Adipose tissue (tissue), 3 donors: ENCODE measurements around the gene CGN. TPM values are rescaled to one million over a fixed set of nuclear protein-coding genes. Genes with fewer than 3 reads are reported as not detected.
A peak's percentile ranks its signal among the peaks of the same experiment; 100 is the strongest.

Experiments used
- H3K27ac ChIP-seq: one replicate; pipeline ENCODE4 v1.5.1; 2013; ENCODE audit warnings: low read depth, low read length
- WGBS, 3 donors: extraction: QIAGEN DNeasy Blood & Tissue Kit; methylation state at CpG; one replicate each; pipeline ENCODE4 v1.1.7; 2013; 5-methylcytosine and 5-hydroxymethylcytosine counted together
- polyA plus RNA-seq, 3 donors: library from polyadenylated mRNA; stranded (reverse); fragments of 200-250 nt; gene quantifications; one replicate each; pipeline ENCODE4 v1.2.3, GENCODE V29; 2013
- donor health status: healthy with polysubstance abuse.
- donor health status: Bipolar disorder and iron deficiency.
- donor health status: healthy.

CGN gene
- polyA plus RNA-seq, 3 donors = 2.0 to 28.7 (median 2.1) TPM

DNA sequence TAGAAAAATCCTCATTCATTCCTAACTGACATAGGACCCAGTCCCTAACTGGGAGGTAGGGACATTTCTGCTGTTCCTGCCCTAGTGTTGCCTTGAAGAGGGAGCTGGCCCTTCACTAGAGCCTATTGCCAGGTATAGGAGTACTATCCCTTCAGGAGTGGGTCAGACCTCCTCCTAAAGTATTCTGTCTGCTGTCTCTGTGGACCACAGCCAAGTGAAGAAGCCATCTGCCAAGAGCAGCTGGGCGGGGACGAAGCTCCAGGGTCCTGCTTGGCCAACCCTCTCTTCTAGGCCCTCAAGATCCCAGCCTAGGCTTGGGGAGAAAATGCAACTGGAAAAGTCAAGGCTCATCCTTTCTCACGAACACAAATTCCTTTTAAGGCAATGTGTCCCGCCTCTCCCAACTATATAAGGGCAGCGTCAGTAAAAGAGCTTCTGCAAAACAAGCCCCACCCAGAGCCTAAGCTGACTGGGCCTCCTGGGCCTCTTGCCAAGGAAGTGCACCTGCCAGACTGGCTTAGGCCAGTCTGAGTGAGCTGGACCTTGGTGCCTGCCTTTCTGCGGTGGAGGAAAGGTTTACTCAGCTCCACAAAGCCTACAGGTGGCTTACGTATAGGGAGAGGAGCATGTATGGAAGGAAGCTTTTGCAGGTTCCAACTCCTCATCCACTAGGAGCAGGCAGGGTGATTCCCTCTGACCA lies 28.3 kb downstream of the CGN start:
- 6 to 26% (median 10%) methylated on average over 7 of the region's 7 CpGs for WGBS, 3 donors
- no peak overlapping the region for H3K27ac ChIP-seq

DNA sequence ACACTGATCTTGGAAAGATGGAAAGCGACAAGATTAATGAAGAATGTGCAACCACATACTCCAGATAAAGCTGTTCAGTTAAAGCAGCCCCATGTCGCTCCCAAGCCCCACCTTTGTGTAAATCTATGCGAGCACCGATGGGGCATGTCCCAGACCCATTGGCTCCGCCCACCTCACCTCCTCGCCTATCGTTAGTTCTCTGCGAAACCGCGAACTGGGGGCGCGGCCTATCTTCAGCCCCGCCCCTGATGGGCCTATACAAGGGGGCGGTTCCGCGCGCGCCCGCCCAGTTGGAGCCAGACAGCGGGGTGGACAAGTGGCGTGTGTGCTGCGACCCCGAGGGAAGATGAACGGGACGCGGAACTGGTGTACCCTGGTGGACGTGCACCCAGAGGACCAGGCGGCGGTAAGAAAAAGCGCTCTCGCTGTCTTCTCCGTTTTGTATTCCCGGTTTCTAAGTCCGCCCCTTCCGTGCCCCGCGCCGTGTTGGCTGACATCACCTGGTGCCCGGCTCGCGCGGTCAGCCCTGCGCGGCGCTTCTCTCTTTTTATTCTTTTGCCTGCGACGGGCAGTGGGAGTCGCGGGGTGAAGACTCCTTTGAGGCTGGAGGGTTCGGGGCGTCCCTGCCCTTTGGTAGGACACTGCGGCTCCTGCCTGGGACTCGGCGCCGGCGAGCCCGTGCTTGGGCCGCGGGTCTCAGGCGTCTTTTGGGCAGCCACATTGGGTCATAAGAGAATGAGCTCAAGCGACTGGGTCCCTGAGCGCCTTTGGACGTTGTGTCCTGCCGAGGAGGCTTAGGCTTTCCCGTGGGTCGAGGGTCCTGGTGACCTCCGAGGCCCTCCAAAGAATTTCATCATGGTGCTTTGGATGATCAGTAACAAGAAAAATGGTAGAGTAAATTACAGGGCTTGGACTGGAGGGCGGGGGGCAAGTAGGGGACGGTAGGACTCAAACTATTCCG lies 29.1 kb downstream of the CGN start, which contains the start of gene TUFT1:
Gene TUFT1, plus strand, starts transcription at position 289 of the 961 bp plus-strand sequence. Its CDS starts 58 bp downstream, at position 347.
- WGBS, 3 donors = 1% methylated on average over 70 of the region's 70 CpGs
- peak within 1 kb of the TSS; percentile 33 for H3K27ac ChIP-seq

DNA sequence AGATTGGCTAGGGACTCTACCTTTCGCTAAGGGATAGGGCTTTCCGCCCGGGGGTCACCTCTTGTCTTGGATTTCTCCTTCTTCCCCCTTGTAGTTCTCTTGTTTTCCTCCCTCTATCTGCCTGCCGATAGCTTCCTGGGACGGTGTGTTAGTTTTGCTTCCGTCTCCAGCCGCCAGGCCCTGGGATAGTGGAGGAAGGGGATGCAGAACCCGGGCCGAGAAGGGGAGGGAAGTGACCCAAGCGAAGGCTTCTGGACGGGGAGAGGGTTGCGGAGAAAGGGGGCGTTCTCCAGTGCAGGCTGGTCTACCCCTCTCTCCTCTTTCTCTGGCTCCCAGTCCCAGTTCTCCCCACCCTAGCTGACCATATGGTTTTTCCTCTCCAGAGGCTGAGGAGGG lies 29.8 kb downstream of the CGN start:
- H3K27ac ChIP-seq = no peak overlapping the region
- 8 to 27% (median 15%) methylated on average over 13 of the region's 13 CpGs for WGBS, 3 donors

DNA sequence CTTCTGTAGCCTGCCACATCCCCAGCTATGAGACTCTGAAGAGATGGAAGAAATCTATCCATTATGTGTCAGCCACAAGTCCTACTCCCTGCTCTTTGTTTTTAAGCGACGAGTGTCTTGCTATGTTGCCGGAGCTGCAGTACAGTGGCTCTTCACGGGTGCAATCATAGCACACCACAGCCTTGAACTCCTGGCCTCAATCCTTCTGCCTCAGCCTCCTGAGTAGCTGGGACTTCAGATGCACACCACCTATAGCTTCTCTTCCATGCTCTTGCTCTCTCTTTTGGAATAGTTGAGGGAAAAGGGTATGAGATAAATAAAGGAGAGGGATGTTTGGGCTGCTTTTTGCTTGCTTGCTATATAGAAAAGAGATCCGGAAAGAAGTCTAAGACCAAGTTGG lies 30.6 kb downstream of the CGN start:
- 50 to 86% (median 86%) methylated on average over 5 of the region's 5 CpGs for WGBS, 3 donors
- no peak overlapping the region for H3K27ac ChIP-seq

DNA sequence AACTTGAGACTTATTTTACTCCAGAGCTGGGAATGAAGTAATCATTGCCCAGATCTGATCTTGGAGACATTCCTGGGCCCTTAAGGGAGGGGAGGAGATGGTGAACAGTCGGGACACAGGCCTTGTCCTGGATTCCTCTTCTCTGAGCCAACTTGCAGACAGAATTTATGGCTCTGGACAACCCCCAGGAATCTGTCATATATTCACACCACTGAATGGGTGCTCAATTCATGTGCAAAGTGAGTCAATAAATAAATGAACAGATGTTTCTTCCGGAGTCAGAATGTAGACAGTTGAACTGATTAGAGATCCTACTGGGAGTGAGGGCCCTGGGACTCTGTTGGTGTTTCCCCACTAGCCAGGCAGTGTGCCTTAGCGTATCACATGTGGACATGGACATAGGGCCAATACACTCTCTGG lies 31.5 kb downstream of the CGN start:
- H3K27ac ChIP-seq = no peak overlapping the region
- WGBS, 3 donors = 37 to 73% (median 70%) methylated on average over 3 of the region's 3 CpGs

DNA sequence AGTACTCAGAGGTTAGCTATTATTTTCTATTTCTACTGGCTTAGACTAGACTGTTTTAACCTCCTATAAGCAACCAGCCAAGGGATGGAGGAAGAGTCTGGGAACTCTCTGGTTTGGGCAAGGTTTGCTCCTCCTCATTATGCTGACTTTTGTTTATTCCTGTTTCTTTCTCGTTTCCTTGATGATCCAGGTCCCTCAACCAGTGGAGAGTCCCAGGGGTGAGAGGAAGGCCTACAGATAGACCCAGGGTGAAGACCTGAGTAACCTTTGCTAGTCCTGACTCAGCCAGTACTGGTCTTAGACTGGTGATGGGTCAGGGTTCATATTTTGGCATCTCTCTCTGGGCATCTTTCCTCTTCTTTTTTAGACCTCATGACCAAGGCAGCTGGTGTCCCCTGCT lies 34.4 kb downstream of the CGN start:
- WGBS, 3 donors = 49 to 79% (median 65%) methylated on average over 1 of the region's 1 CpG
- H3K27ac ChIP-seq = no peak overlapping the region

DNA sequence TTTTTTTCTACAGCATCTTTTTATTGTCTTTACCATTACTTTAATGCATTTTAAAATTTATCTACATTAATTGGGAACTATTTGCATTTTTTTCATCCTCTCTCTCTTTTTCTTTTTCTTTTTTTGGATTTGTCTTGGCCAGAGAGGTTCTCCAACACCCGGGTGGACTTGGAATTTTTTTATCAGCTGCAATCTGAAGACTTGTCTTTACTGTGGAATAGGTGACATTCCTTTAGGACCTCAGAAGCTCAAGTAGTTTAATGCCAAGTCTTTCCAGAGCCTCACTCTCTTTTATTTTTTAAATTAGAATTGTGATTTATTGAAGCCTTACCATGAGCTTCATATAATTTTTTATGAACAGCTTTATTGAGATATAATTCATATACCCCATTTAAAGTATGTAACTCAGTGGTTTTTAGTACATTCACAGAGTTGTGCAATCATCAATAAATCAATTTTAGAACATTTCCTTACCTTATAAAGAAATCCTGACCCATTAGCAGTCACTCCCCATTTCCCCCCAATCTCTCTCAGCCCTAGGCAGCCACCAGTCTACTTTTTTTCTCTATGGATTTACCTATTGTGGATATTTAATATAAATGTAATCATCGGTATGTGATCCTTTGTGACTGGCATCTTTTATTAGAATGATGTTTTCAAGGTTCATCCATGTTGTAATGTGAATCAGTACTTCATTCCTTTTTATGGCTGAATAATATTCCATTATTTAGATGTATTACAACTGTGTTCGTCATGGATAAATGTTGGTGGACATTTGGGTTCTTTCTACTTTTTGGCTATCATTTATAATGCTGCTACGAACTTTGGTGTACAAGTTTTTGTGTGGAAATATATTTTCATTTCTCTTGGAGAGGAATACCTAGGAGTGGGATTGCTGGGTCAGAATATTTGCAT lies 35.1 kb downstream of the CGN start:
- H3K27ac ChIP-seq = no peak overlapping the region
- WGBS, 3 donors = 84 to 89% (median 88%) methylated on average over 4 of the region's 4 CpGs

DNA sequence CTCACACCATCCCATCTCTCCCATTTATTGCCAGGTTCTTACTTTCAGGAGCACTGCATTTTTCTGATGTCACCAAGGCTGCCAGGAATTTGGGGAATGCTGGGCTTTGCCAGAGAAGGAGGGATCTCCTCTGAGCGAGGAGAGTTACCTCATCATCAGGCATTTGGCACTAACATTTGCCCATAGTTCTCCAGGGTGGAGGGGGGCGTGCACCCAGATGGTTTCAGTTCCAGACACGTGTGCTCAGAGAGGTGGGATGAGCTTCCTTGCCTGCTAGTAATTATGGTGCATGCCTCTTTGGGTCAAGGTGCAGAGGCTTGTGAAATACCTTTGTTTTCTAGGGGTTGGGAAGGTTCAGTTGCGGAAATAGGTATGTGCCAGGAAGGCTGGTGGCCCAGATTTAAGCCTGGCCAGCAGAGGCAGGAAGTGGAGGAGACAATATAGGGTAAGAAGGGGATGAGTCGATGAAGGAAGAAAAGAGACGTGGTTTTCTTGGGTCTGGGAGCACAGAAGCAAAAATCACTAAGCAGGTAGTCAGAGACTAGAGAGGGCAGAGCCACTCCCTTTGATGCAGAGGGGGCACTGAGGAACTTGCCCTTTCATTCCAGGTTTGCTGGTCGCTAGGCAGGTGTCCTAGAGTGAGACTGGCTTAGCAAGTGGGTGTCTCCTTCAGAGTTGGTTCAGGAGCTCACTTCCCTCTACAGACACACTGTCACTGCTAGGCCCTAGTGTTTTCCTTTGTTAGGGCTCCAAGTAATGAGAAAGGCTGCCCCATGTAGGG lies 36.1 kb downstream of the CGN start:
- no peak overlapping the region for H3K27ac ChIP-seq
- WGBS, 3 donors = 54 to 59% (median 58%) methylated on average over 7 of the region's 7 CpGs

DNA sequence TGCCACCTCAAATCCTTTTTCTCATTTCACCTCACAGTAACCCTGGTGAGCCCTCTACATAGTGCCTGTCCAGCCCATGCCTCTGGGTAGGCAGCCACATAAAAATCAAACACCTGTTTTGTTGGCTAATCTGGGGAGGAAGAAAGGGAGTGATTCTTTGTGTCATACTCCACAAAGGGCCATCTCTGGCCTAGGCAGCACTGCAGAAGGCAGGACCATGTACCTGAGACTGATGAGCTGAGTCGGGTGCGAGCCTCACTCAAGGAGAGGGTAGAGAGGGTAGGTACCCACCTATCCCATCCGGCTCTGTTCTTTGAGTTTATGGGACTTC lies 36.7 kb downstream of the CGN start:
- H3K27ac ChIP-seq = no peak overlapping the region
- WGBS, 3 donors = 96 to 99% (median 96%) methylated on average over 3 of the region's 3 CpGs

DNA sequence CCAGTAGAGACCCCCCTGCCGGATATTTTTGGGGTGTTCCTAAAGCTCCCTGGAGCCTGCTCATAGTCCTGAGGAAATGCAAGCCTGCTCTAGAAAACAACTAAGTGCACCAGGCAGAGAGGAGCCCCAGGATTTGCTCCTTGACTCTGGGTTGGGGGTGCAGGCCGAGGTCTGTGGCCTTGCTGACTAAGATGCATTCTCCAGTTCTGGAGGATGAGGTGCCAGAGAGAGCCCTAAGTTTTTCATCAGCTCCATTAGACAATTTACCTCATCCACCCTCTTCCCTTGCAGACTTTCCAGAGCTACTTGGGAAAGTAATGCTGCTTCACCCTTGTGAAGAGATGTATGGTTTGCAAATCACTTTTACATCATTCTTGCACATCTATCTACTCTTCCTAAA lies 38.0 kb downstream of the CGN start:
- WGBS, 3 donors = 75 to 92% (median 76%) methylated on average over 2 of the region's 2 CpGs
- H3K27ac ChIP-seq = no peak overlapping the region

DNA sequence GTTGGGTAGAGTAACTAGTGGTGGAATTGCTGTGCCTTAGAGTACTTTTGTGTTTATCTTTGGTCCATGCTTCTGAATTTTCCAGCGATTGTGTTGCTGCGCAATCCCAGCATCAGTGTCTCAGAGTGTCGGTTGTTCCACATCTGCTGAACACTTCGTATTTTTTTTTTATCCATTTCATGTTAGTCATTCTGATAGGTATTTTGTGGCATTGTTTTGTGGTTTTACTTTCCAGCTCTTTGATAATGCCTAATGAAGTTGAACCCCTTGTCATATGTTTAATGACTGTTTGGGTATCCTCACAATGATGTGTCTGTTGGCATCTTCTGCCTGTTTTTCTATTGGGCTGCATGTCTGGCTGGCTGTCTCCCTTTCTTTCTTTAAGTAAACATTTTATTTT lies 42.5 kb downstream of the CGN start:
- no peak overlapping the region for H3K27ac ChIP-seq
- WGBS, 3 donors = 92 to 93% (median 93%) methylated on average over 4 of the region's 4 CpGs

DNA sequence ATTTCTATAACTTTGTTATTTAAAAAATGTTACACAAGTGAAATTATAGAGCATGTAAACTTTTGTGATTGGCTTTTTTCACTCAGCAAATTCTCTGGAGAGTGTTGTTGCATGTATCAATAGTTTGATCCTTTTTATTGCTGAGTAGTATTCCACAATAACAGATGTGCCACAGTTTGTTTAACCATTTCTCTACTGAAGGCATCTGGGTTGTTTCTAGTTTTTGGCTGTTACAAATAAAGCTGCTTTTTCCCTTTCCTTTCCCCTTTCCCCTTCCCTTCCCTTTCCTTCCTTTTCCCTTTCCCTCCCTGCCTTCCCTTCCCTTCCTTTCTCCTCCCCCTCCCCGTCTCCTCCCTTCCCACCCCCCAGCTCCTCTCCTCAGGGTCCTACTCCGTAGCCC lies 44.9 kb downstream of the CGN start:
- no peak overlapping the region for H3K27ac ChIP-seq
- WGBS, 3 donors = 88 to 95% (median 91%) methylated on average over 2 of the region's 2 CpGs

DNA sequence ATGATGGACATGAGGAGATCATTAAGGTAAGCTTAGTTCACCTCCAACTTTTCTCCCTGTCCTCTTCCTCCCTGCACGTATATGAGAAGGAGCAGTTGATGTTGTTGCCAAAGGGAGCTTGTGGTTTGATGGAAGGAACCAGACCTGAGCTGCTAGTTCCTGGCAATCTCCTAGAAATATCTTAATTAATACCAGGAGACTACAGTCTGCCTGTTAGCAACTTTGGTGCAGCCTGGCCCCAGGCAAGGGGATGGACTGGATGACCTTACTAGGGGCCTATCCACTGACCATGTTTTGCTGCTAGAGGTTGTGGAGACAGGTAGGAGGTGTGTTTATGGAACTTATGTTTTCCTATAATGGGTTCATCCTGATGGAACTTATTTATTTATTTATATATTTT lies 51.5 kb downstream of the CGN start:
- H3K27ac ChIP-seq = no peak overlapping the region
- 71 to 100% (median 83%) methylated on average over 1 of the region's 1 CpG for WGBS, 3 donors

DNA sequence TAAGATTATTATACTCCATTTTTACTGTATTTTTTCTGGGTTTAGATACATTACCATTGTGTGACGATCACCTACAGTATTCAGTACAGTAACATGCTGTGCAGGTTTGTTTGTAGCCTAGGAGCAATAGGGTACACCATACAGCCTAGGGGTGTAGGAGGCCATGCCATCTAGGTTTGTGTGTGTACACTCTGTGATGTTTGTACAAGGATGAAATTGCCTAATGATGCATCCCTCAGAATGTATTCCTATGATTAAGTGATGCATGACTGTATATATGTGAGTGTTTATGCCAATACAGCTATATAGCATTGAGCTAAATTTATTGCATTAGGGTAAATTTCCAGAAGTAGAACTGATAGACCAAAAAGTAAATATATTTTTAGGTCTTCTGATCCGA lies 52.2 kb downstream of the CGN start:
- no peak overlapping the region for H3K27ac ChIP-seq
- WGBS, 3 donors = 45 to 95% (median 47%) methylated on average over 2 of the region's 2 CpGs

DNA sequence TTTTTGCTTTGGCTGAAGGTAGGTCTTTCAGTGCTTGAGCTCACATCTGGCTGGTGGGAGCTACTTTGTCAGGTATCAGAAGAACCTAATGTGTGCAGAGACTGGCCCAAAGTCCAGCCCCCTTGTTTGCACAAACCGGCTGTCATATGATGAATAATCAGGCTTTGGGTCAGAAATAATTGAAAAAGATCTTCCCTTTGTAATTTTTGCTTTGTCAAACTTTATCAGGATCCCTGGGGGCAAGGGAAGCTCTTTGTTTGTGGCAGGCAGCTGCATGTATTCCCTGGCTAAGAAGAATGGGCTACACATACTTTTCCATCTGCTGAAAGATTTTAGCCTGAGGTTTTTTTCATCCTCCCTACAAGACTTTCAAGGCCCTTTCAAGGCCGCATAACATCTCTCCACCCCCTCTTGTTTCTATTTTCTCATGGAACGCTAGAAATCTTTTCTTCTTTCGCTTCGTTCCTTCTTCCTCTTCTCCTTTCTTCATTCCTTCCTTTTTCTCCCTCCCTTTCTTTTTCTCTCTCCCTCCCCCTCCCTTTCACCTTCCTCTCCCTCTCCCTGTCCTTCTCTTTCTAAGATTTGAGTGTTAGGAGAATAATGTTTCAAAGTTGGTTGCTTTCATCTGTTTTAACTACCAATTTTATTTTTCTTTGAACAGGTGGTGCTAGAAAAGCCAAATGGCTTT lies 54.5 kb downstream of the CGN start:
- no peak overlapping the region for H3K27ac ChIP-seq
- WGBS, 3 donors = 47 to 66% (median 60%) methylated on average over 5 of the region's 5 CpGs

DNA sequence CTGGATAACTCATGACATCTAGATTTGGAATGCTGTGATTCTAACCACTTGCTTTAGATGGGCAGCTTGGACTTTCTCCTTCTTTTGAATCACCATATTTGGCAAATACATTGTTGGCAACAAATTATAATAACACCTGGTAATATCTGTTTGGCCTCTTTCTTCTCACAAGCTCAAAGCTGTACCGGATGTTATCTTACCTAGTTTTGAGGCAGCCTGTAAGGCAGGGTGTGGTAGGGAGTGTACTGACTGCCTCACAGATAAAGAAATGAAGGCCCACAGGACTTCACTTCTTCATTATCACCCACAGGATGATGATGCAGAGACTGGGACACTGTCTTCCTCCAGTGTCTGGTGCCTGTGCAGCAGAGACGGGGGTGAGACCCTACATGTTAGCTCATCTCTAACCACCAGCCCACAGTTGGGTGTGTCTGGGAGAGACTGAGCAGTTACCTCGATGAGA lies 57.5 kb downstream of the CGN start:
- H3K27ac ChIP-seq = no peak overlapping the region
- WGBS, 3 donors = 60 to 77% (median 74%) methylated on average over 3 of the region's 3 CpGs

DNA sequence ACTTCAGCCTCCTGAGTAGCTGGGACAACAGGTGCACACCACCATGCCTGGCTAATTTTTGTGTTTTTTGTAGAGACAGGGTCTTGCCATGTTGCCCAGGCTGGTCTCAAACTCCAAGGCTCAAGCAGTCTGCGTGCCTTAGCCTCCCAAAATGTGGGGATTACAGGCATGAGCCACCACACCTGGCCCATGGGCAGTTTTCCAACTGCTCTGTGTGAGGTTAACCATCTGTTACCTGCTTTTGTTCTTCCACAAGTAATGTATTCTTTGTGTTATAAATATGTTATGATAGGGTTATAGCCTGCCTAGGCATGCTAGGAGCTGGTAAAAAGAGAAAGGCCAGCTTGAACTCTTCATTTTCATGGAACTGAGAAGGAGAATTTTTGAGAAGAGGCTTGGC lies 59.6 kb downstream of the CGN start:
- no peak overlapping the region for H3K27ac ChIP-seq
- 47 to 95% (median 81%) methylated on average over 1 of the region's 1 CpG for WGBS, 3 donors
